ENCODE measurements around the gene LRRC51.
"Not testable (repeated sequence)": the region's sequence is repeated elsewhere in the genome, so short reads cannot be mapped to it uniquely, and the experiment has no call there.

LRRC51 gene

GRCh38 chr11:72138821-72139390 lies 58.3 kb downstream of the LRRC51 start:
- no peak for DNase-seq

DNA sequence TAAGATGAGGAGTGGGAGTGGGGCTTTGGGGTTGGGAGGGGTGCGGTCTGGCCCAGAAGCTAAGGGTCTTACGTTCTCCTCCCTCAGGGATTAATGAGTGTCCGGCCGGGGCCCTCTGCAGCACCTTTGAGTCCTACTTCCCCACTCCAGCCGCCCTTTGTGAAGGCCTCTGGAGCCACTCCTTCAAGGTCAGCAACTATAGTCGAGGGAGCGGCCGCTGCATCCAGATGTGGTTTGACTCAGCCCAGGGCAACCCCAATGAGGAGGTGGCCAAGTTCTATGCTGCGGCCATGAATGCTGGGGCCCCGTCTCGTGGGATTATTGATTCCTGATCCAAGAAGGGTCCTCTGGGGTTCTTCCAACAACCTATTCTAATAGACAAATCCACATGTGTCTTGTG lies 58.9 kb downstream of the LRRC51 start:
- DNase-seq: no peak

GRCh38 chr11:72140661-72141060 lies 60.0 kb downstream of the LRRC51 start:
- no peak for DNase-seq

GRCh38 chr11:72141066-72141465 lies 60.4 kb downstream of the LRRC51 start:
- no peak for DNase-seq

GRCh38 chr11:72142086-72142485 lies 61.4 kb downstream of the LRRC51 start:
- DNase-seq: not testable (repeated sequence)

- not testable (repeated sequence) for DNase-seq
These were observed 61.9 kb downstream of the LRRC51 start for GRCh38 chr11:72142543-72142942.

- DNase-seq: no peak
These were observed 64.3 kb downstream of the LRRC51 start for GRCh38 chr11:72144807-72145565.

Data from nucleus accumbens (tissue), 56 donors.